IMR-90 (cell line): ENCODE results near the gene GAD2. TPM values are rescaled to one million over a fixed set of nuclear protein-coding genes. Genes with fewer than 3 reads are reported as not detected.

Source experiments
- ATAC-seq: fragments of 200-7000 bp; cut with Tn5 transposase; 2 replicates; pipeline ENCODE4 v1.9.1; 2020; ENCODE audit warnings: low read depth, mild to moderate bottlenecking, moderate library complexity
- BruUV-seq: library from RNA; stranded (reverse); fragments of 400-500 nt; replicated peaks from 2 replicates; lab custom pipeline; 2021; lab: Mats Ljungman, UMichigan
- CTCF ChIA-PET: fragments of 300-600 bp; formaldehyde crosslinking; extraction: SDS; loops from one replicate; lab custom pipeline; 2021; ENCODE audit warnings: antibody characterized with exemption; lab: Yijun Ruan, JAX
- POLR2A ChIA-PET: fragments of 300-600 bp; sonication (Branson Sonifier 250); formaldehyde crosslinking; loops from one replicate; lab custom pipeline; 2022; ENCODE audit warnings: antibody characterized with exemption; ENCODE audit not compliant: unreplicated experiment; lab: Charles Lee
- DNase-seq: peaks from one replicate; pipeline ENCODE4 v3.0.0; 2013
- H2AFZ ChIP-seq: replicated peaks from 2 replicates; pipeline ENCODE3; 2013; ENCODE audit warnings: low read length, mild to moderate bottlenecking; ENCODE audit not compliant: poor library complexity
- H2AK5ac ChIP-seq: 2 replicates; pipeline ENCODE4 v1.6.1; 2013; ENCODE audit warnings: low read depth, low read length, inconsistent platforms
- H2AK9ac ChIP-seq: replicated peaks from 2 replicates; pipeline ENCODE3; 2013; ENCODE audit warnings: mild to moderate bottlenecking, low read depth, low read length, moderate library complexity; ENCODE audit not compliant: poor library complexity
- H2BK120ac ChIP-seq: 2 replicates; pipeline ENCODE4 v1.6.1; 2013; ENCODE audit warnings: low read depth, low read length, inconsistent platforms
- H2BK15ac ChIP-seq: 3 replicates; pipeline ENCODE4 v1.6.1; 2013; ENCODE audit warnings: low read depth, low read length, inconsistent platforms
- H2BK20ac ChIP-seq: 2 replicates; pipeline ENCODE4 v1.6.1; 2013; ENCODE audit warnings: low read depth, mild to moderate bottlenecking, inconsistent platforms, low read length, moderate library complexity
- H2BK5ac ChIP-seq: 2 replicates; pipeline ENCODE4 v1.6.1; 2013; ENCODE audit warnings: mild to moderate bottlenecking, low read depth, low read length, inconsistent platforms; ENCODE audit not compliant: poor library complexity, severe bottlenecking
- H3K14ac ChIP-seq: replicated peaks from 2 replicates; pipeline ENCODE4 v1.6.1; 2013; ENCODE audit warnings: low read depth, low read length, inconsistent platforms
- H3K18ac ChIP-seq: 2 replicates; pipeline ENCODE4 v1.6.1; 2013; ENCODE audit warnings: low read depth, low read length, control low read depth
- H3K23ac ChIP-seq: 2 replicates; pipeline ENCODE4 v1.6.1; 2013; ENCODE audit warnings: low read depth, low read length, inconsistent platforms
- H3K27ac ChIP-seq: 2 replicates; pipeline ENCODE4 v1.5.1; 2013; ENCODE audit warnings: mild to moderate bottlenecking, control low read depth, low read length; ENCODE audit not compliant: insufficient read depth
- H3K27me3 ChIP-seq: 2 replicates; pipeline ENCODE4 v1.6.1; 2013; ENCODE audit warnings: low read length; ENCODE audit not compliant: control insufficient read depth, insufficient read depth
- H3K36me3 ChIP-seq: 2 replicates; pipeline ENCODE4 v1.6.1; 2013; ENCODE audit warnings: low read length, mixed read lengths; ENCODE audit not compliant: control insufficient read depth, insufficient read depth
- H3K4ac ChIP-seq: 2 replicates; pipeline ENCODE4 v1.6.1; 2013; ENCODE audit warnings: low read depth, low read length, inconsistent platforms
- H3K4me1 ChIP-seq: 2 replicates; pipeline ENCODE4 v1.6.1; 2013; ENCODE audit warnings: low read length, mixed read lengths; ENCODE audit not compliant: control insufficient read depth, insufficient read depth
- H3K4me2 ChIP-seq: 2 replicates; pipeline ENCODE4 v1.6.1; 2013; ENCODE audit warnings: low read depth, mild to moderate bottlenecking, control low read depth, low read length, moderate library complexity
- H3K4me3 ChIP-seq: 2 replicates; pipeline ENCODE4 v1.5.1; 2013; ENCODE audit warnings: low read depth, mild to moderate bottlenecking, control low read depth, low read length, moderate library complexity; ENCODE audit not compliant: insufficient read depth
- H3K56ac ChIP-seq: 2 replicates; pipeline ENCODE4 v1.6.1; 2013; ENCODE audit warnings: low read length, inconsistent platforms; ENCODE audit not compliant: insufficient read depth; ENCODE audit errors: extremely low read depth
- H3K79me1 ChIP-seq, 2 experiments: 2 replicates each; pipeline ENCODE4 v1.6.1; 2013; ENCODE audit warnings: low read length in 2 of 2, inconsistent platforms in 1 of 2, low read depth in 1 of 2
- H3K9ac ChIP-seq: 2 replicates; pipeline ENCODE4 v1.6.1; 2013; ENCODE audit warnings: low read depth, low read length, control low read depth
- H3K9me1 ChIP-seq: 2 replicates; pipeline ENCODE4 v1.6.1; 2013; ENCODE audit warnings: low read length, inconsistent platforms; ENCODE audit not compliant: insufficient read depth
- H3K9me3 ChIP-seq: 2 replicates; pipeline ENCODE4 v1.6.1; 2013; ENCODE audit warnings: low read length; ENCODE audit not compliant: control insufficient read depth, insufficient read depth
- H4K20me1 ChIP-seq: 2 replicates; pipeline ENCODE4 v1.6.1; 2013; ENCODE audit warnings: low read length, inconsistent platforms; ENCODE audit not compliant: insufficient read depth
- H4K5ac ChIP-seq: 2 replicates; pipeline ENCODE4 v1.6.1; 2013; ENCODE audit warnings: mild to moderate bottlenecking, low read depth, low read length, control low read depth
- H4K8ac ChIP-seq, 2 experiments: 2 replicates each; pipeline ENCODE4 v1.6.1; 2013; ENCODE audit warnings: low read depth in 2 of 2, low read length in 2 of 2, control low read depth in 1 of 2, inconsistent platforms in 1 of 2
- H4K91ac ChIP-seq: 2 replicates; pipeline ENCODE4 v1.6.1; 2013; ENCODE audit warnings: low read depth, low read length, inconsistent platforms; ENCODE audit not compliant: insufficient read depth
- BHLHE40 ChIP-seq: fragments of 150-350 bp; IDR thresholded peaks from 2 replicates; pipeline ENCODE4 v1.6.1; 2016; ENCODE audit warnings: mild to moderate bottlenecking, low read depth, low read length
- CEBPB ChIP-seq: IDR thresholded peaks from 2 replicates; pipeline ENCODE4 v1.6.1; 2012; ENCODE audit warnings: low read depth, low read length, improper control_type of control experiment
- CHD1 ChIP-seq: IDR thresholded peaks from 2 replicates; pipeline ENCODE4 v1.6.1; 2012; ENCODE audit warnings: low read depth, low read length, improper control_type of control experiment
- MAFK ChIP-seq: IDR thresholded peaks from 2 replicates; pipeline ENCODE4 v1.6.1; 2012; ENCODE audit warnings: low read depth, low read length, improper control_type of control experiment
- MAZ ChIP-seq: IDR thresholded peaks from 2 replicates; pipeline ENCODE4 v1.6.1; 2012; ENCODE audit warnings: low read depth, mild to moderate bottlenecking, low read length, improper control_type of control experiment, moderate library complexity, borderline replicate concordance
- MXI1 ChIP-seq: IDR thresholded peaks from 2 replicates; pipeline ENCODE4 v1.6.1; 2012; ENCODE audit warnings: low read depth, mild to moderate bottlenecking, low read length, moderate library complexity, borderline replicate concordance
- POLR2A ChIP-seq: IDR thresholded peaks from 2 replicates; pipeline ENCODE4 v1.6.1; 2012; ENCODE audit warnings: mild to moderate bottlenecking, low read depth, low read length
- RAD21 ChIP-seq: IDR thresholded peaks from 2 replicates; pipeline ENCODE4 v1.6.1; 2012; ENCODE audit warnings: low read length, improper control_type of control experiment
- RCOR1 ChIP-seq: IDR thresholded peaks from 2 replicates; pipeline ENCODE4 v1.6.1; 2012; ENCODE audit warnings: mild to moderate bottlenecking, low read length, improper control_type of control experiment; ENCODE audit not compliant: insufficient replicate concordance
- RFX5 ChIP-seq: IDR thresholded peaks from 2 replicates; pipeline ENCODE4 v1.8.0; 2012; ENCODE audit warnings: low read depth, mild to moderate bottlenecking, low read length, moderate library complexity
- WGBS, 2 experiments: methylation state at CpG; one replicate each; pipeline versions ENCODE4 v1.1.5 to v1.1.7; 2013; ENCODE audit warnings: missing lambda C conversion rate in 2 of 2; ENCODE audit not compliant: insufficient read length in 1 of 2; ENCODE audit errors: extremely low coverage in 2 of 2; 5-methylcytosine and 5-hydroxymethylcytosine counted together
- dilution Hi-C: fragments of 300-500 bp; cut with HindIII; formaldehyde crosslinking; loops from one replicate; pipeline ENCODE4 v1.14.3; 2018; ENCODE audit warnings: low sequenced_read_pairs; ENCODE audit not compliant: unreplicated experiment
- in situ Hi-C: fragments of 300-500 bp; cut with MboI; formaldehyde crosslinking; loops from 3 replicates; pipeline ENCODE4 v1.14.3; 2019; ENCODE audit warnings: low sequenced_read_pairs, inconsistent platforms, mixed read lengths
- intact Hi-C: fragments of 100-400 bp; cut with micrococcal nuclease; formaldehyde crosslinking; loops from 2 replicates; pipeline ENCODE4 v1.10.0; 2022
- polyA plus RNA-seq, 3 experiments: library from polyadenylated mRNA; depleted of rRNA; stranded (reverse); fragments of >200 nt; gene quantifications; 2 replicates each; pipeline ENCODE4 v1.2.3, GENCODE V29; 2012; ENCODE audit warnings: low replicate concordance in 1 of 3
- total RNA-seq: library from RNA; depleted of rRNA; stranded (reverse); fragments of >200 nt; gene quantifications from 2 replicates; pipeline ENCODE4 v1.2.3, GENCODE V29; 2012
- TF ChIP-seq, protein P1 (sequence below): fragments of 150-350 bp; IDR thresholded peaks from 2 replicates; pipeline ENCODE4 v1.6.1; 2016; ENCODE audit warnings: low read depth, mild to moderate bottlenecking, low read length, moderate library complexity, borderline replicate concordance
- TF ChIP-seq, protein P2 (sequence below): fragments of 150-350 bp; IDR thresholded peaks from 2 replicates; pipeline ENCODE4 v1.6.1; 2017; ENCODE audit warnings: mild to moderate bottlenecking, antibody characterized with exemption, low read length, low read depth

GAD2 gene
- total and polyA plus RNA-seq, 2 of the 4 experiments (the other 2 are of a cell fraction): not detected

DNA sequence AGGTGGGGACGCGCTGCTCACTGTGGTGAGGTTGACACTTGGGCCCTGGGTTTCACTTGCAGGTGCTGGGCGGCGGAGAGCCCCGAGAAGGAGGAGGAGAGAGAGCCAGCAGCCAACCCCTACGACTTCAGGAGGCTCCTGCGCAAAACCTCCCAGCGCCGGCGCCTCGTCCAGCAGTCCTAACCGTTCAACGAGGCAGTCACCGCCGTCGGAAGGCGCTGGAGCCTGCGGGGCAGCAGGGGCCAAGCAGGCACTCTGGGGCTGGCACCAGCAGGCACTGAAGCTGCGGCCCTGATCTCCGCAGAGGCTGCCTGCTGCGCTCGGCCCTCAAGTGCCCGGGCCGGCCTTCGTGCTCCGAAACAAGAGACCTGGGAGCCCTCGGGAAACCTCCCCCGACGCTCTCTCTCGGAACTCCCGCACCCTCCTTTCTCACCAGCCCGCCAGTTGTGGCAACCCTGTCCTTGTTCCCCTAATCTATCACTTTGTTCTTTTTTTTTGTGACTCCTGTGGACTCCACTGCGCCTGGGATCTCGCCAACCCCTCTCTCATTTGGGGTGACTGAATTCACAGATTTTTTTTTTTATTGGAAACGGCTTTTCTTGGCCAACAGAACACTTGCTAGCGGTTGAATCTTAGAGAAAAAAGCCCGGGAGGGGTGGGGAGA is 4.7 kb upstream of the GAD2 start:
- DNase-seq: no peak
- intact Hi-C loops (no loop called here), in situ Hi-C loops (no loop called here), dilution Hi-C loops (no loop called here)
- no peak overlapping the region for H2AK9ac ChIP-seq
- H3K4me3 ChIP-seq: no peak overlapping the region
- no peak overlapping the region for H3K4me2 ChIP-seq
- no peaks in the 10 kb centered on the region for H4K20me1 ChIP-seq
- H2BK20ac ChIP-seq: no peak overlapping the region
- no peak overlapping the region for H3K27ac ChIP-seq
- H2BK120ac ChIP-seq: no peak overlapping the region
- H3K4me1 ChIP-seq: no peaks in the 10 kb centered on the region
- no peak overlapping the region for H4K8ac ChIP-seq
- peaks cover 3% of the 10 kb centered on the region; the same call in 1 of the 2 replicates for H3K9me3 ChIP-seq
- 2% methylated on average over 10 of the region's 37 CpGs; no CpG with 5 or more reads in 1 of the 2 experiments for WGBS, 2 experiments
- no peak overlapping the region for H3K23ac ChIP-seq
- H3K9ac ChIP-seq: no peak overlapping the region
- ATAC-seq: no peak
- H3K9me1 ChIP-seq: no peaks in the 10 kb centered on the region
- no peak overlapping the region for H2BK15ac ChIP-seq
- BruUV-seq: no TSS peak
- H3K27me3 ChIP-seq: no peaks in the 10 kb centered on the region; the same call in 1 of the 2 replicates
- H2AFZ ChIP-seq: no peak overlapping the region
- H2BK5ac ChIP-seq: no peak overlapping the region
- CTCF ChIA-PET: no interaction called here
- POLR2A ChIA-PET: no interaction called here
- H3K4ac ChIP-seq: no peak overlapping the region
- H3K18ac ChIP-seq: no peak overlapping the region
- H4K91ac ChIP-seq: no peak overlapping the region
- H2AK5ac ChIP-seq: no peak overlapping the region
- TF ChIP-seq POLR2A (no peak), BHLHE40 (no peak), RCOR1 (no peak), CHD1 (no peak), MXI1 (no peak), RAD21 (no peak), MAZ (no peak), MAFK (no peak), RFX5 (no peak), CEBPB (no peak)
- TF ChIP-seq, protein P1, sequence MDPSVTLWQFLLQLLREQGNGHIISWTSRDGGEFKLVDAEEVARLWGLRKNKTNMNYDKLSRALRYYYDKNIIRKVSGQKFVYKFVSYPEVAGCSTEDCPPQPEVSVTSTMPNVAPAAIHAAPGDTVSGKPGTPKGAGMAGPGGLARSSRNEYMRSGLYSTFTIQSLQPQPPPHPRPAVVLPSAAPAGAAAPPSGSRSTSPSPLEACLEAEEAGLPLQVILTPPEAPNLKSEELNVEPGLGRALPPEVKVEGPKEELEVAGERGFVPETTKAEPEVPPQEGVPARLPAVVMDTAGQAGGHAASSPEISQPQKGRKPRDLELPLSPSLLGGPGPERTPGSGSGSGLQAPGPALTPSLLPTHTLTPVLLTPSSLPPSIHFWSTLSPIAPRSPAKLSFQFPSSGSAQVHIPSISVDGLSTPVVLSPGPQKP: no peak
- TF ChIP-seq, protein P2, sequence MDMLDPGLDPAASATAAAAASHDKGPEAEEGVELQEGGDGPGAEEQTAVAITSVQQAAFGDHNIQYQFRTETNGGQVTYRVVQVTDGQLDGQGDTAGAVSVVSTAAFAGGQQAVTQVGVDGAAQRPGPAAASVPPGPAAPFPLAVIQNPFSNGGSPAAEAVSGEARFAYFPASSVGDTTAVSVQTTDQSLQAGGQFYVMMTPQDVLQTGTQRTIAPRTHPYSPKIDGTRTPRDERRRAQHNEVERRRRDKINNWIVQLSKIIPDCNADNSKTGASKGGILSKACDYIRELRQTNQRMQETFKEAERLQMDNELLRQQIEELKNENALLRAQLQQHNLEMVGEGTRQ: no peak
- H3K79me1 ChIP-seq: no peaks in the 10 kb centered on the region
- H3K56ac ChIP-seq: no peak overlapping the region
- no peak overlapping the region for H3K14ac ChIP-seq
- no peak overlapping the region for H4K5ac ChIP-seq
- no peaks in the 10 kb centered on the region for H3K36me3 ChIP-seq
